Non-pigmented ciliary epithelial cell (primary cell): ENCODE measurements around the gene MMP15.
"Not testable (repeated sequence)": the region's sequence is repeated elsewhere in the genome, so short reads cannot be mapped to it uniquely, and the experiment has no call there.

Experiments used
- DNase-seq: peaks from one replicate; pipeline ENCODE4 v3.0.0-alpha.2; 2010; ENCODE audit warnings: low read depth

Gene MMP15

GRCh38 chr16:58086381-58087208, 61.0 kb downstream of the MMP15 start:
- DNase-seq, result no peak

GRCh38 chr16:58087209-58087913, 61.8 kb downstream of the MMP15 start:
- no peak for DNase-seq

DNA sequence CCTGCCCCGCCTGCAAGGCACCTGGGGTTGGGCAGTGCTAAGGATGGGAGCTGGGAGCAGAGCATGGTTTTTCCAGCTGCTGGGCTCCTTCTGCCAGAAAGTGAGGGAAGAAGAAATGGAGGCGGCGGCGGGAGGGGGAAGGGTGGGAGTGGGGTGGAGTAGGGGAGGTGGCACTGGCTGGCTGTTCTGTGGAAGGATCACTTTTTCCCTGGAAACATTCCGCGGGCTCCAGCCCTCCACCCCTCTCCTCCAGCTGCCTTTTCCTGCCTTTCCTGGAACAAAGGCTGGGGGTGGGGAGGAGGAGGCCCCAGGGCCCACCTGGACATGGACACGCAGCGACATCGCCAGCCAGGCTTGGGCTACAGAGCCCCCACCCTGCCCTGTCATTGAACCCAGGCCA, 62.5 kb downstream of the MMP15 start:
- no peak for DNase-seq

DNA sequence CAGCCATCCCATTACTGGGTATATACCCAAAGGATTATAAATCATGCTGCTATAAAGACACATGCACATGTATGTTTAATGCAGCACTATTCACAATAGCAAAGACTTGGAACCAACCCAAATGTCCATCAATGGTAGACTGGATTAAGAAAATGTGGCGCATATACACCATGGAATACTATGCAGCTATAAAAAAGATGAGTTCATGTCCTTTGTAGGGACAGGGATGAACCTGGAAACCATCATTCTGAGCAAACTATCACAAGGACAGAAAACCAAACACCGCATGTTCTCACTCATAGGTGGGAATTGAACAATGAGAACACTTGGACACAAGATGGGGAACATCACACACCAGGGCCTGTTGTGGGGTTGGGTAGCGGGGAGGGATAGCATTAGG, 64.8 kb downstream of the MMP15 start:
- not testable (repeated sequence) for DNase-seq

GRCh38 chr16:58094026-58094425, 68.5 kb downstream of the MMP15 start:
- DNase-seq, result no peak

DNA sequence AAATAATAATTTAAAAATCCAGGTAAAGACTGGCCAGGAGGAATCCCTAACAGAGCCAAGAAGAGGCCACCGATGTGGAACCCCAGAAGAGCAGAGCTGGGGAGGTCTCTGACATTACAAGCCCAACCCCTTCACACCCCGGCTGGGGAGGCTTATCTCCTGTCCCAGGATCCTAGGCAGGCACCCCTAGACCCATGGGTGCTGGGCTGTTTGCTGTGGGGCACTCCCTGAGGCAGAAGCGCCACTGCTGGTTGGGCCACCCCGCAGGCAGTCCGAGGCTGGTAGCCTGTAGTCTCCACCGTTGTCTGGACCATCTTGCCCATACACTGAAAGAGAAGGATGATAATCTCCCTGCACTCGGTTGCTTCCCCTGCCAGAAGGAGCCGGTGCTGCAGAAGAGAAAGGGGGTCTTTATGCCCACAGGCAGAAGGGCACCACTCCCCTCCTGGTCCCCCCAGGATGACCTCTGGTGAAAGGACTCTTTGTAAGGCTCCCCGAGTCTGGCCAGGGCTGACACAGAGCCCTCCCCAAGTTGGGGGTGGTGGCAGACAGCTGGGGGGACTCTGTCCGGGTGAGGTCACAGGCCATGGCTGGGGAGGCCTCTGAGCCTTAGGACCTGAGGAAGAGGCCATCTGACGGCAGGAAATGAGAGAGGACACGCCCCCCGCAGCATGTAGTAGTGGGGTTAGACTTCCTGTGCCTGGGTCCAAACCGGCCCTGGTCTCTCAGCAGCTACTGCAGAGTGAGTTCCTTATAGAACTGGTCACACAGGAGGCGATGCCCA, 69.4 kb downstream of the MMP15 start:
- DNase-seq, result no peak

- not testable (repeated sequence) for DNase-seq
Measured at GRCh38 chr16:58095575-58095960, 70.0 kb downstream of the MMP15 start.

GRCh38 chr16:58096249-58096648, 70.7 kb downstream of the MMP15 start:
- DNase-seq, result no peak
